Body of pancreas (tissue), 4 donors: ENCODE results near the gene NUDT16.
"Not testable (repeated sequence)": the region's sequence is repeated elsewhere in the genome, so short reads cannot be mapped to it uniquely, and the experiment has no call there.

Experiments
- CTCF ChIP-seq, 7 experiments: fragments of 450-650 bp in 4 of 7; fragments of 200-600 bp in 3 of 7; sonication (generic) in 3 of 7; IDR thresholded peaks; one replicate each; pipeline ENCODE4 v1.5.1; 2016 to 2019; ENCODE audit warnings: antibody characterized with exemption in 7 of 7
- POLR2A ChIP-seq, 3 donors: fragments of 450-650 bp; IDR thresholded peaks; one replicate each; pipeline ENCODE4 v1.6.1; 2016; ENCODE audit warnings: antibody characterized with exemption in 3 of 3, mild to moderate bottlenecking in 2 of 3

GRCh38 chr3:131361066-131361463 lies 20.5 kb upstream of the NUDT16 start:
- TF ChIP-seq CTCF, POLR2A (IDR thresholded peaks at IDR 0.05): not testable (repeated sequence)
